HL-60 (cell line): ENCODE measurements around the gene MPP4.

Experiments used
- DNase-seq, 2 experiments: peaks; one replicate each; pipeline ENCODE4 v3.0.0-alpha.2; 2010 to 2020; ENCODE audit warnings: low read depth in 1 of 2, low spot score in 1 of 2
- H3K27ac ChIP-seq: fragments of 250-450 bp; sonication (Bioruptor Pico); replicated peaks from 2 replicates; pipeline ENCODE4 v1.5.1; 2020; ENCODE audit warnings: mild to moderate bottlenecking, moderate library complexity
- H3K27me3 ChIP-seq: fragments of 250-450 bp; sonication (Bioruptor Pico); 2 replicates; pipeline ENCODE4 v1.5.1; 2021; ENCODE audit warnings: mild to moderate bottlenecking, moderate library complexity; ENCODE audit not compliant: insufficient read depth, poor library complexity, severe bottlenecking
- H3K4me3 ChIP-seq: replicated peaks from 2 replicates; pipeline ENCODE4 v1.5.1; 2011; ENCODE audit warnings: mild to moderate bottlenecking, control low read depth, low read length; ENCODE audit not compliant: insufficient read depth
- GABPA ChIP-seq: IDR thresholded peaks from 2 replicates; pipeline ENCODE4 v1.6.1; 2012; ENCODE audit warnings: low read depth
- POLR2AphosphoS5 ChIP-seq: IDR thresholded peaks from 2 replicates; pipeline ENCODE4 v1.6.1; 2012; ENCODE audit warnings: low read depth
- REST ChIP-seq: IDR thresholded peaks from 2 replicates; pipeline ENCODE4 v1.6.1; 2012; ENCODE audit warnings: low read depth; ENCODE audit not compliant: insufficient replicate concordance
- SPI1 ChIP-seq: IDR thresholded peaks from 2 replicates; pipeline ENCODE4 v1.6.1; 2012; ENCODE audit warnings: low read depth, mild to moderate bottlenecking, borderline replicate concordance
- TF ChIP-seq, protein P1 (sequence below): IDR thresholded peaks from one replicate; pipeline ENCODE4 v1.5.1; 2011; ENCODE audit warnings: low read length, control low read depth, inconsistent platforms; ENCODE audit not compliant: insufficient read depth

MPP4 gene

DNA sequence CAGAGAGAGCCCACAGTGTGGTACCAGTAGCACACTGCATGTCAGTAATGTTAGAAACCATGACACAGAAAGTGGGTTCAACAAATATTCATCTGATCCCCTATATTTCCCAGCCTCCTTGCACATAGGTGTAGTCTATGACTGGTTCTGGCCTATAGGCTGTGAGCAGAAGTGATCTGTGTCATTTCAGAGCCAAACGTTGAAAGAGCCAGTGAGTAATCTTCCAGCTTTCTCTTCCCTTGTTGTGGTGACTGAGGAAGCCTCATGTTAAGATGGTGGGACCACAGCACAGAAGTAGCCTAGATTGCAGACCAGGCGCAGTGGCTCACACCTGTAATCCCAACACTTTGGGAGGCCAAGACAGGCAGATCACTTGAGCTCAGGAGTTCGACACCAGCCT is 59.2 kb downstream of the MPP4 start:
- TF ChIP-seq GABPA (no peak), POLR2AphosphoS5 (no peak), SPI1 (no peak), REST (no peak)
- TF ChIP-seq, protein P1, sequence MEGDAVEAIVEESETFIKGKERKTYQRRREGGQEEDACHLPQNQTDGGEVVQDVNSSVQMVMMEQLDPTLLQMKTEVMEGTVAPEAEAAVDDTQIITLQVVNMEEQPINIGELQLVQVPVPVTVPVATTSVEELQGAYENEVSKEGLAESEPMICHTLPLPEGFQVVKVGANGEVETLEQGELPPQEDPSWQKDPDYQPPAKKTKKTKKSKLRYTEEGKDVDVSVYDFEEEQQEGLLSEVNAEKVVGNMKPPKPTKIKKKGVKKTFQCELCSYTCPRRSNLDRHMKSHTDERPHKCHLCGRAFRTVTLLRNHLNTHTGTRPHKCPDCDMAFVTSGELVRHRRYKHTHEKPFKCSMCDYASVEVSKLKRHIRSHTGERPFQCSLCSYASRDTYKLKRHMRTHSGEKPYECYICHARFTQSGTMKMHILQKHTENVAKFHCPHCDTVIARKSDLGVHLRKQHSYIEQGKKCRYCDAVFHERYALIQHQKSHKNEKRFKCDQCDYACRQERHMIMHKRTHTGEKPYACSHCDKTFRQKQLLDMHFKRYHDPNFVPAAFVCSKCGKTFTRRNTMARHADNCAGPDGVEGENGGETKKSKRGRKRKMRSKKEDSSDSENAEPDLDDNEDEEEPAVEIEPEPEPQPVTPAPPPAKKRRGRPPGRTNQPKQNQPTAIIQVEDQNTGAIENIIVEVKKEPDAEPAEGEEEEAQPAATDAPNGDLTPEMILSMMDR: no peak
- Histone ChIP-seq H3K27me3 (no peaks in the 10 kb centered on the region), H3K27ac (no peak overlapping the region), H3K4me3 (no peak overlapping the region)
- DNase-seq: no peak

- TF ChIP-seq, protein P1: no peak
- TF ChIP-seq GABPA (no peak), POLR2AphosphoS5 (no peak), SPI1 (no peak), REST (no peak)
- DNase-seq: no peak
- Histone ChIP-seq H3K27ac (no peak overlapping the region), H3K4me3 (no peak overlapping the region), H3K27me3 (no peaks in the 10 kb centered on the region)
These were observed 60.1 kb downstream of the MPP4 start for GRCh38 chr2:201638326-201638725.

DNA sequence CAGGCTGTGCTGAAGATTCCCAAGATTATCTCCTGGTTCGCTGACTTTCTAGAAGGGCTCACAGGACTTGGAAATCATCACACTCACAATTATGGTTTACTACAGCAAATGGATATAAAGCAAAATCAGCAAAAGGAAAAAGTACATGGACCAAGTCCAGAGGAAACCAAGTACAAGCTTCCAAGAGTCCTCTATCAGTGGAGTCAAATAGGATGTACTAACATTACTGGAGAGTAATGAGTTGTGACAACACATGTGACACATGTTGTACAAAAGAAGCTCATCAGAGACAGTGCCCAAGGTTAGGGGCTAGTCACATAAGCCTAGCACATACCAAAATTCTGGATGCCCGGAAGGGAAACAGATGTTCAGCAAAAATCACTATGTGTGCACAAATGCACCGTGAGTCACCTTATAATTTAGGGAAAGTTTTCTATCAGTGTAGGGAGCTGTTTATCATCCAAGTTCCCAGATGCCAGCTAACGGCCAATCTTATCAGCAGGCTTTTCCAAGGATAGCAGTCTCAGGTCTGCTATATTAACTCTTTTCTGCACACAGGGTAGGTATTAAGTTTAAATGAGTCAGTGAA is 64.7 kb downstream of the MPP4 start:
- TF ChIP-seq, protein P1: no peak
- TF ChIP-seq GABPA: no peak
- TF ChIP-seq POLR2AphosphoS5: no peak
- no peak overlapping the region for H3K4me3 ChIP-seq
- no peak for DNase-seq
- no peak overlapping the region for H3K27ac ChIP-seq
- H3K27me3 ChIP-seq: no peaks in the 10 kb centered on the region

GRCh38 chr2:201631041-201631440 is 67.4 kb downstream of the MPP4 start:
- no peak for DNase-seq
- Histone ChIP-seq H3K27me3 (no peaks in the 10 kb centered on the region), H3K4me3 (no peak overlapping the region), H3K27ac (no peak overlapping the region)
- TF ChIP-seq, protein P1: no peak
- no peak for TF ChIP-seq REST
- no peak for TF ChIP-seq SPI1
- no peak for TF ChIP-seq POLR2AphosphoS5
- TF ChIP-seq GABPA: no peak
